Measurements from ENCODE around the gene GRM4. TPM values are rescaled to one million over a fixed set of nuclear protein-coding genes. Genes with fewer than 3 reads are reported as not detected.
"Not testable (repeated sequence)": the region's sequence is repeated elsewhere in the genome, so short reads cannot be mapped to it uniquely, and the experiment has no call there.

The GRM4 gene
- total RNA-seq, 1 experiment from 2014 or later = not detected

GRCh38 chr6:34025112-34025807 is 120.6 kb downstream of the GRM4 start:
- DNase-seq (ENCODE audit: low read depth) = no peak

GRCh38 chr6:34022873-34023255 is 123.0 kb downstream of the GRM4 start:
- no peak for DNase-seq (ENCODE audit: low read depth)

- no peak for DNase-seq (ENCODE audit: low read depth)
These were observed 123.5 kb downstream of the GRM4 start for GRCh38 chr6:34022250-34022872.

GRCh38 chr6:34021554-34022190 is 124.2 kb downstream of the GRM4 start:
- DNase-seq (ENCODE audit: low read depth) = no peak

GRCh38 chr6:34020807-34021553 is 124.9 kb downstream of the GRM4 start:
- DNase-seq (ENCODE audit: low read depth) = no peak

- no peak for DNase-seq (ENCODE audit: low read depth)
These were observed 125.6 kb downstream of the GRM4 start for GRCh38 chr6:34020278-34020677.

- DNase-seq (ENCODE audit: low read depth) = no peak
These were observed 126.8 kb downstream of the GRM4 start for GRCh38 chr6:34018961-34019606.

GRCh38 chr6:34018026-34018425 is 127.9 kb downstream of the GRM4 start:
- no peak for DNase-seq (ENCODE audit: low read depth)

- no peak for DNase-seq (ENCODE audit: low read depth)
These were observed 128.6 kb downstream of the GRM4 start for GRCh38 chr6:34017106-34017805.

- not testable (repeated sequence) for DNase-seq (ENCODE audit: low read depth)
These were observed 129.3 kb downstream of the GRM4 start for GRCh38 chr6:34016573-34016972.

- DNase-seq (ENCODE audit: low read depth) = no peak
These were observed 130.3 kb downstream of the GRM4 start for GRCh38 chr6:34015586-34015985.

GRCh38 chr6:34011264-34011663 is 134.6 kb downstream of the GRM4 start:
- DNase-seq (ENCODE audit: low read depth) = no peak

GRCh38 chr6:34005901-34006531 is 139.9 kb downstream of the GRM4 start:
- no peak for DNase-seq (ENCODE audit: low read depth)

- no peak for DNase-seq (ENCODE audit: low read depth)
These were observed 141.2 kb downstream of the GRM4 start for GRCh38 chr6:34004706-34005105.

- DNase-seq (ENCODE audit: low read depth) = no peak
These were observed 141.9 kb downstream of the GRM4 start for GRCh38 chr6:34003962-34004361.

- no peak for DNase-seq (ENCODE audit: low read depth)
These were observed 143.9 kb downstream of the GRM4 start for GRCh38 chr6:34001706-34002621.

GRCh38 chr6:34000281-34000680 is 145.6 kb downstream of the GRM4 start:
- no peak for DNase-seq (ENCODE audit: low read depth)

- DNase-seq (ENCODE audit: low read depth) = no peak
These were observed 146.3 kb downstream of the GRM4 start for GRCh38 chr6:33999567-33999966.

GRCh38 chr6:33998660-33999059 is 147.2 kb downstream of the GRM4 start:
- DNase-seq (ENCODE audit: low read depth) = no peak
